PC-3 (cell line): ENCODE data around the gene FAM180B.

Experiments
- CTCF ChIP-seq: fragments of 300-600 bp; sonication (generic); conservative IDR thresholded peaks from 2 replicates; pipeline ENCODE4 v1.5.1; 2017; ENCODE audit warnings: antibody characterized with exemption, low read depth, mild to moderate bottlenecking, low read length
- EZH2 ChIP-seq: fragments of 300-600 bp; sonication (generic); IDR thresholded peaks from one replicate; pipeline ENCODE4 v1.6.1; 2017; ENCODE audit warnings: antibody characterized with exemption, mild to moderate bottlenecking, low read length; ENCODE audit not compliant: unreplicated experiment

GRCh38 chr11:47552056-47552565 is 34.4 kb upstream of the FAM180B start:
- no peak for TF ChIP-seq CTCF
- no peak for TF ChIP-seq EZH2
